ENCODE measurements around the gene SEMA7A.
A peak's percentile ranks its signal among the peaks of the same experiment; 100 is the strongest.
"Not testable (repeated sequence)": the region's sequence is repeated elsewhere in the genome, so short reads cannot be mapped to it uniquely, and the experiment has no call there.

SEMA7A gene

GRCh38 chr15:74460298-74460697 lies 26.5 kb upstream of the SEMA7A start:
- Mint-ChIP-seq H3K4me3 (peak overlapping the region; percentile 94), H3K27ac (peak overlapping the region; percentile 99), H3K9me3 (no peaks in the 10 kb centered on the region), H3K4me1 (ENCODE audit: low read depth) (peaks cover 52% of the 10 kb centered on the region), H3K36me3 (ENCODE audit: low read depth) (peaks cover 59% of the 10 kb centered on the region), H3K27me3 (no peaks in the 10 kb centered on the region)
- no peak for DNase-seq

GRCh38 chr15:74459798-74460197 lies 26.0 kb upstream of the SEMA7A start:
- Mint-ChIP-seq H3K4me1 (ENCODE audit: low read depth) (peaks cover 52% of the 10 kb centered on the region), H3K36me3 (ENCODE audit: low read depth) (peaks cover 62% of the 10 kb centered on the region), H3K4me3 (peak overlapping the region; percentile 94)
- not testable (repeated sequence) for H3K27ac Mint-ChIP-seq, H3K27me3 Mint-ChIP-seq, H3K9me3 Mint-ChIP-seq, DNase-seq

- DNase-seq: no peak
- no peak overlapping the region for H3K4me3 Mint-ChIP-seq
- no peaks in the 10 kb centered on the region for H3K9me3 Mint-ChIP-seq
- H3K4me1 Mint-ChIP-seq (ENCODE audit: low read depth): peaks cover 54% of the 10 kb centered on the region
- H3K27me3 Mint-ChIP-seq: no peaks in the 10 kb centered on the region
- H3K36me3 Mint-ChIP-seq (ENCODE audit: low read depth): peaks cover 70% of the 10 kb centered on the region
- no peak overlapping the region for H3K27ac Mint-ChIP-seq
Observed at GRCh38 chr15:74458473-74458872, 24.7 kb upstream of the SEMA7A start.

GRCh38 chr15:74457036-74457435 lies 23.3 kb upstream of the SEMA7A start:
- H3K27ac Mint-ChIP-seq, H3K4me3 Mint-ChIP-seq, H3K9me3 Mint-ChIP-seq, DNase-seq, H3K27me3 Mint-ChIP-seq: not testable (repeated sequence)
- Mint-ChIP-seq H3K4me1 (ENCODE audit: low read depth) (peaks cover 45% of the 10 kb centered on the region), H3K36me3 (ENCODE audit: low read depth) (peaks cover 78% of the 10 kb centered on the region)

GRCh38 chr15:74454764-74455500 lies 21.2 kb upstream of the SEMA7A start:
- H3K27me3 Mint-ChIP-seq: no peaks in the 10 kb centered on the region
- peak overlapping the region; percentile 59 for H3K27ac Mint-ChIP-seq
- no peak for DNase-seq
- H3K9me3 Mint-ChIP-seq: no peaks in the 10 kb centered on the region
- peaks cover 83% of the 10 kb centered on the region for H3K36me3 Mint-ChIP-seq (ENCODE audit: low read depth)
- H3K4me1 Mint-ChIP-seq (ENCODE audit: low read depth): peaks cover 34% of the 10 kb centered on the region
- no peak overlapping the region for H3K4me3 Mint-ChIP-seq

- Mint-ChIP-seq H3K4me1 (ENCODE audit: low read depth) (peaks cover 34% of the 10 kb centered on the region), H3K36me3 (ENCODE audit: low read depth) (peaks cover 91% of the 10 kb centered on the region), H3K27me3 (no peaks in the 10 kb centered on the region)
Observed at GRCh38 chr15:74453925-74454763, 20.4 kb upstream of the SEMA7A start.

GRCh38 chr15:74451861-74452835 lies 18.4 kb upstream of the SEMA7A start:
- no peaks in the 10 kb centered on the region for H3K9me3 Mint-ChIP-seq
- H3K27ac Mint-ChIP-seq: no peak overlapping the region
- H3K36me3 Mint-ChIP-seq (ENCODE audit: low read depth): peaks cover 97% of the 10 kb centered on the region
- no peak for DNase-seq
- peaks cover 26% of the 10 kb centered on the region for H3K4me1 Mint-ChIP-seq (ENCODE audit: low read depth)
- no peaks in the 10 kb centered on the region for H3K27me3 Mint-ChIP-seq
- H3K4me3 Mint-ChIP-seq: no peak overlapping the region

More at GRCh38 chr15:74453925-74454763, 20.4 kb upstream of the SEMA7A start:
- DNase-seq: no peak
- no peaks in the 10 kb centered on the region for H3K9me3 Mint-ChIP-seq
- H3K27ac Mint-ChIP-seq: peak overlapping the region; percentile 59
- H3K4me3 Mint-ChIP-seq: no peak overlapping the region

GRCh38 chr15:74451322-74451721 lies 17.6 kb upstream of the SEMA7A start:
- H3K9me3 Mint-ChIP-seq: no peaks in the 10 kb centered on the region
- H3K27me3 Mint-ChIP-seq: no peaks in the 10 kb centered on the region
- no peak overlapping the region for H3K4me3 Mint-ChIP-seq
- DNase-seq: no peak
- H3K36me3 Mint-ChIP-seq (ENCODE audit: low read depth): peaks cover 98% of the 10 kb centered on the region
- no peak overlapping the region for H3K27ac Mint-ChIP-seq
- H3K4me1 Mint-ChIP-seq (ENCODE audit: low read depth): peaks cover 24% of the 10 kb centered on the region

- peaks cover 98% of the 10 kb centered on the region for H3K36me3 Mint-ChIP-seq (ENCODE audit: low read depth)
- no peak for DNase-seq
- no peaks in the 10 kb centered on the region for H3K27me3 Mint-ChIP-seq
- H3K4me1 Mint-ChIP-seq (ENCODE audit: low read depth): peaks cover 15% of the 10 kb centered on the region
- no peaks in the 10 kb centered on the region for H3K9me3 Mint-ChIP-seq
- no peak overlapping the region for H3K4me3 Mint-ChIP-seq
- no peak overlapping the region for H3K27ac Mint-ChIP-seq
Observed at GRCh38 chr15:74449643-74450205, 16.0 kb upstream of the SEMA7A start.

GRCh38 chr15:74449095-74449494 lies 15.3 kb upstream of the SEMA7A start:
- Mint-ChIP-seq H3K4me1 (ENCODE audit: low read depth) (peaks cover 8% of the 10 kb centered on the region), H3K36me3 (ENCODE audit: low read depth) (peaks cover 98% of the 10 kb centered on the region), H3K27me3 (no peaks in the 10 kb centered on the region)

GRCh38 chr15:74445816-74446763 lies 12.3 kb upstream of the SEMA7A start:
- Mint-ChIP-seq H3K36me3 (ENCODE audit: low read depth) (peaks cover 70% of the 10 kb centered on the region), H3K4me1 (ENCODE audit: low read depth) (no peaks in the 10 kb centered on the region), H3K27me3 (no peaks in the 10 kb centered on the region), H3K27ac (no peak overlapping the region), H3K9me3 (no peaks in the 10 kb centered on the region), H3K4me3 (no peak overlapping the region)
- no peak for DNase-seq

More at GRCh38 chr15:74449095-74449494, 15.3 kb upstream of the SEMA7A start:
- no peak overlapping the region for H3K27ac Mint-ChIP-seq
- no peak for DNase-seq
- H3K9me3 Mint-ChIP-seq: no peaks in the 10 kb centered on the region
- no peak overlapping the region for H3K4me3 Mint-ChIP-seq

- Mint-ChIP-seq H3K27ac (no peak overlapping the region), H3K27me3 (no peaks in the 10 kb centered on the region), H3K9me3 (no peaks in the 10 kb centered on the region), H3K4me3 (no peak overlapping the region), H3K4me1 (ENCODE audit: low read depth) (no peaks in the 10 kb centered on the region), H3K36me3 (ENCODE audit: low read depth) (peaks cover 54% of the 10 kb centered on the region)
- DNase-seq: no peak
Observed at GRCh38 chr15:74444106-74445062, 10.6 kb upstream of the SEMA7A start.

Measured in activated T-cell treated with anti-CD3 and anti-CD28 coated beads, Interleukin-2, amount 50 U/mL, for 24 hours (primary cell).